ENCODE data around the gene GRIN3B.

GRIN3B gene

GRCh38 chr19:1011831-1012333 lies 11.7 kb downstream of the GRIN3B start:
- Histone ChIP-seq H3K4me2 (ENCODE audit: low read length) (no peak overlapping the region), H4K12ac (ENCODE audit: low read depth, low read length) (no peak overlapping the region), H3K9me3 (ENCODE audit: insufficient read depth, low read depth, low read length) (no peaks in the 10 kb centered on the region), H3K79me1 (ENCODE audit: low read length) (peaks cover under 1% of the 10 kb centered on the region), H3K27ac (ENCODE audit: low read depth, low read length) (no peak overlapping the region), H3K4ac (ENCODE audit: low read depth, low read length) (no peak overlapping the region), H3K18ac (ENCODE audit: low read length) (no peak overlapping the region), H2BK12ac (ENCODE audit: low read length) (no peak overlapping the region), H3K79me2 (ENCODE audit: control insufficient read depth, insufficient read depth, low read length, poor library complexity) (peaks cover 13% of the 10 kb centered on the region), H2BK5ac (ENCODE audit: low read depth, low read length, poor library complexity) (no peak overlapping the region), H3K4me3 (ENCODE audit: low read depth, low read length) (no peak overlapping the region), H2AK5ac (ENCODE audit: low read length) (no peak overlapping the region), H3K23ac (ENCODE audit: low read length) (no peak overlapping the region), H4K8ac (ENCODE audit: low read depth, low read length) (no peak overlapping the region), H3K4me1 (ENCODE audit: control insufficient read depth in 1 of 2, insufficient read depth in 2 of 2, low read length in 2 of 2) (peaks cover 11 to 12% of the 10 kb centered on the region in 2 experiments), H4K91ac (ENCODE audit: low read depth, low read length) (no peak overlapping the region), H2BK120ac (ENCODE audit: insufficient read depth, low read length, poor library complexity) (no peak overlapping the region), H3K9ac (ENCODE audit: low read length) (no peak overlapping the region), H3K36me3 (ENCODE audit: control insufficient read depth in 1 of 2, insufficient read depth in 2 of 2, low read length in 2 of 2) (peaks cover 68% of the 10 kb centered on the region in 2 experiments), H3K27me3 (ENCODE audit: insufficient read depth, low read length) (no peaks in the 10 kb centered on the region), H3K14ac (ENCODE audit: low read length) (no peak overlapping the region), H2AFZ (ENCODE audit: insufficient read depth, low read length, poor library complexity) (no peak overlapping the region)
- no CpG with 5 or more reads among the region's 36 CpGs for WGBS (ENCODE audit: extremely low coverage, insufficient coverage, insufficient read length)
- no peak for DNase-seq

GRCh38 chr19:1012334-1012733 lies 12.1 kb downstream of the GRIN3B start:
- Histone ChIP-seq H4K91ac (ENCODE audit: low read depth, low read length) (no peak overlapping the region), H3K36me3 (ENCODE audit: control insufficient read depth in 1 of 2, insufficient read depth in 2 of 2, low read length in 2 of 2) (peaks cover 67 to 68% of the 10 kb centered on the region in 2 experiments), H3K79me2 (ENCODE audit: control insufficient read depth, insufficient read depth, low read length, poor library complexity) (peaks cover 17% of the 10 kb centered on the region), H3K9ac (ENCODE audit: low read length) (no peak overlapping the region), H4K8ac (ENCODE audit: low read depth, low read length) (no peak overlapping the region), H3K14ac (ENCODE audit: low read length) (no peak overlapping the region), H2BK5ac (ENCODE audit: low read depth, low read length, poor library complexity) (no peak overlapping the region), H2AK5ac (ENCODE audit: low read length) (no peak overlapping the region), H3K4me3 (ENCODE audit: low read depth, low read length) (no peak overlapping the region), H3K18ac (ENCODE audit: low read length) (no peak overlapping the region), H3K4ac (ENCODE audit: low read depth, low read length) (no peak overlapping the region), H3K27ac (ENCODE audit: low read depth, low read length) (no peak overlapping the region), H2BK120ac (ENCODE audit: insufficient read depth, low read length, poor library complexity) (no peak overlapping the region), H3K27me3 (ENCODE audit: insufficient read depth, low read length) (no peaks in the 10 kb centered on the region), H2AFZ (ENCODE audit: insufficient read depth, low read length, poor library complexity) (no peak overlapping the region), H3K4me1 (ENCODE audit: control insufficient read depth in 1 of 2, insufficient read depth in 2 of 2, low read length in 2 of 2) (peaks cover 16% of the 10 kb centered on the region in 2 experiments), H2BK12ac (ENCODE audit: low read length) (no peak overlapping the region), H3K4me2 (ENCODE audit: low read length) (no peak overlapping the region), H4K12ac (ENCODE audit: low read depth, low read length) (no peak overlapping the region), H3K79me1 (ENCODE audit: low read length) (peaks cover 4% of the 10 kb centered on the region), H3K9me3 (ENCODE audit: insufficient read depth, low read depth, low read length) (no peaks in the 10 kb centered on the region), H3K23ac (ENCODE audit: low read length) (no peak overlapping the region)
- no CpG with 5 or more reads among the region's 18 CpGs for WGBS (ENCODE audit: extremely low coverage, insufficient coverage, insufficient read length)
- DNase-seq: no peak

DNA sequence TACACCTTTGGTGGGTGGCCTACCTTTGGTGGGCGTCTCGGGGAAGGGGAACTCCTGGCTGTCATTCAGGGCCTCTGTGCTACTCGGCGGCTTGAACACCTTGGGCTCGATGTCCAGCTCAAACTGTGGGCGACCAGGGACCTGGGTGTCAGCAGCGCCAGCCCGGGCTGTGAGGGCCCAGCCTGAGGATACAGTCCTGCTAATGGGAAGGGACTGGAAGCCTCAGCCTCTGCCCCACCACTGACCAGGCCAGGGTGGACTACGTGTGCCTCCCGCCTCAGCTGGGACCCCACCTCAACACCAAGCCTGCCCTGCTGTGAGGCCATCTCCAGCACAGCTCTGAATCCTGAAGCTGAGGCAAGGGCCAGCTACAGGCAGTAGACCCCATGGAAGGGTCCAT lies 13.0 kb downstream of the GRIN3B start:
- H3K9me3 ChIP-seq (ENCODE audit: insufficient read depth, low read depth, low read length): no peaks in the 10 kb centered on the region
- peaks cover 4% of the 10 kb centered on the region for H3K79me1 ChIP-seq (ENCODE audit: low read length)
- WGBS (ENCODE audit: extremely low coverage, insufficient coverage, insufficient read length): no CpG with 5 or more reads among the region's 10 CpGs
- H3K4me3 ChIP-seq (ENCODE audit: low read depth, low read length): no peak overlapping the region
- no peak overlapping the region for H3K18ac ChIP-seq (ENCODE audit: low read length)
- no peak for DNase-seq
- H2AK5ac ChIP-seq (ENCODE audit: low read length): no peak overlapping the region
- H3K14ac ChIP-seq (ENCODE audit: low read length): no peak overlapping the region
- H3K4me1 ChIP-seq (ENCODE audit: control insufficient read depth in 1 of 2, insufficient read depth in 2 of 2, low read length in 2 of 2): peaks cover 24 to 25% of the 10 kb centered on the region in 2 experiments
- no peak overlapping the region for H4K91ac ChIP-seq (ENCODE audit: low read depth, low read length)
- H2AFZ ChIP-seq (ENCODE audit: insufficient read depth, low read length, poor library complexity): no peak overlapping the region
- peaks cover 66 to 75% of the 10 kb centered on the region in 2 experiments for H3K36me3 ChIP-seq (ENCODE audit: control insufficient read depth in 1 of 2, insufficient read depth in 2 of 2, low read length in 2 of 2)
- H3K79me2 ChIP-seq (ENCODE audit: control insufficient read depth, insufficient read depth, low read length, poor library complexity): peaks cover 26% of the 10 kb centered on the region
- no peak overlapping the region for H3K27ac ChIP-seq (ENCODE audit: low read depth, low read length)
- H2BK5ac ChIP-seq (ENCODE audit: low read depth, low read length, poor library complexity): no peak overlapping the region
- H3K27me3 ChIP-seq (ENCODE audit: insufficient read depth, low read length): no peaks in the 10 kb centered on the region
- H4K12ac ChIP-seq (ENCODE audit: low read depth, low read length): no peak overlapping the region
- H2BK12ac ChIP-seq (ENCODE audit: low read length): no peak overlapping the region
- H3K9ac ChIP-seq (ENCODE audit: low read length): no peak overlapping the region
- H4K8ac ChIP-seq (ENCODE audit: low read depth, low read length): no peak overlapping the region
- no peak overlapping the region for H3K4me2 ChIP-seq (ENCODE audit: low read length)
- no peak overlapping the region for H2BK120ac ChIP-seq (ENCODE audit: insufficient read depth, low read length, poor library complexity)
- no peak overlapping the region for H3K4ac ChIP-seq (ENCODE audit: low read depth, low read length)
- H3K23ac ChIP-seq (ENCODE audit: low read length): no peak overlapping the region

- H3K4me2 ChIP-seq (ENCODE audit: low read length): no peak overlapping the region
- no peak overlapping the region for H3K9ac ChIP-seq (ENCODE audit: low read length)
- no peaks in the 10 kb centered on the region for H3K9me3 ChIP-seq (ENCODE audit: insufficient read depth, low read depth, low read length)
- H2AFZ ChIP-seq (ENCODE audit: insufficient read depth, low read length, poor library complexity): no peak overlapping the region
- H3K4me3 ChIP-seq (ENCODE audit: low read depth, low read length): no peak overlapping the region
- peak overlapping the region; percentile 28 for H3K4ac ChIP-seq (ENCODE audit: low read depth, low read length)
- H3K36me3 ChIP-seq (ENCODE audit: control insufficient read depth in 1 of 2, insufficient read depth in 2 of 2, low read length in 2 of 2): peaks cover 54 to 73% of the 10 kb centered on the region in 2 experiments
- peak overlapping the region; percentile 29 for H3K18ac ChIP-seq (ENCODE audit: low read length)
- peaks cover 4% of the 10 kb centered on the region for H3K79me1 ChIP-seq (ENCODE audit: low read length)
- no peak overlapping the region for H3K27ac ChIP-seq (ENCODE audit: low read depth, low read length)
- no peak overlapping the region for H2BK12ac ChIP-seq (ENCODE audit: low read length)
- no peak overlapping the region for H4K12ac ChIP-seq (ENCODE audit: low read depth, low read length)
- DNase-seq: no peak
- no peak overlapping the region for H2BK120ac ChIP-seq (ENCODE audit: insufficient read depth, low read length, poor library complexity)
- H3K79me2 ChIP-seq (ENCODE audit: control insufficient read depth, insufficient read depth, low read length, poor library complexity): peaks cover 33% of the 10 kb centered on the region
- H4K91ac ChIP-seq (ENCODE audit: low read depth, low read length): no peak overlapping the region
- WGBS (ENCODE audit: extremely low coverage, insufficient coverage, insufficient read length): no CpG with 5 or more reads among the region's 49 CpGs
- peaks cover 25 to 30% of the 10 kb centered on the region in 2 experiments for H3K4me1 ChIP-seq (ENCODE audit: control insufficient read depth in 1 of 2, insufficient read depth in 2 of 2, low read length in 2 of 2)
- no peak overlapping the region for H3K23ac ChIP-seq (ENCODE audit: low read length)
- H3K14ac ChIP-seq (ENCODE audit: low read length): no peak overlapping the region
- H3K27me3 ChIP-seq (ENCODE audit: insufficient read depth, low read length): no peaks in the 10 kb centered on the region
- H4K8ac ChIP-seq (ENCODE audit: low read depth, low read length): no peak overlapping the region
- no peak overlapping the region for H2AK5ac ChIP-seq (ENCODE audit: low read length)
- no peak overlapping the region for H2BK5ac ChIP-seq (ENCODE audit: low read depth, low read length, poor library complexity)
Measured at GRCh38 chr19:1014161-1015060, 14.2 kb downstream of the GRIN3B start.

All from trophoblast cell (in vitro differentiated cells and primary cell).